ENCODE data around the gene TBCK.

GRCh38 chr4:106238820-106239420, 77.1 kb downstream of the TBCK start:
- TF ChIP-seq CTCF (conservative IDR thresholded peaks at IDR 0.05; ENCODE audit: low read length): peak; percentile 76
- no peak for TF ChIP-seq EZH2phosphoT487 (IDR thresholded peaks at IDR 0.05; ENCODE audit: borderline replicate concordance, low read depth, low read length)

Data from OCI-LY7 (cell line).